ENCODE results near the gene SPAG17.

DNA sequence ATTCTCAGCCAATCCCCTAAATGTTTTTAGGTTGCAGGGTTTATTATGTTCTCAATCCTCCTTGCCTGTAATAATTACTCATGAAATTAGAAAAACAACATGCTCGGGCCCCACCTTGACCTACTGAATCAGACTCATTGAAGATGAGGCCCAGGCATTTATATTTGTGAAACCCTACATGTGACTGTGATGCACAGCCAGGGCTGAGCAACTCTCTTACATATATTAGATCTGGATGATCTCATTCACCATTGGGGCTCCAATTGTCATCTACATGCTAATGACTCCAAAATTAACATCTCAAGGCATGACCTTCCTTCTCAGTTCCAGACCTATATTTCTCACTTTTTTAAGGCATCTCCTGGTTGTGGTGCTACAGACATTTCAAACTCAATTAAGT is 152.1 kb downstream of the SPAG17 start:
- TF ChIP-seq, protein P1, sequence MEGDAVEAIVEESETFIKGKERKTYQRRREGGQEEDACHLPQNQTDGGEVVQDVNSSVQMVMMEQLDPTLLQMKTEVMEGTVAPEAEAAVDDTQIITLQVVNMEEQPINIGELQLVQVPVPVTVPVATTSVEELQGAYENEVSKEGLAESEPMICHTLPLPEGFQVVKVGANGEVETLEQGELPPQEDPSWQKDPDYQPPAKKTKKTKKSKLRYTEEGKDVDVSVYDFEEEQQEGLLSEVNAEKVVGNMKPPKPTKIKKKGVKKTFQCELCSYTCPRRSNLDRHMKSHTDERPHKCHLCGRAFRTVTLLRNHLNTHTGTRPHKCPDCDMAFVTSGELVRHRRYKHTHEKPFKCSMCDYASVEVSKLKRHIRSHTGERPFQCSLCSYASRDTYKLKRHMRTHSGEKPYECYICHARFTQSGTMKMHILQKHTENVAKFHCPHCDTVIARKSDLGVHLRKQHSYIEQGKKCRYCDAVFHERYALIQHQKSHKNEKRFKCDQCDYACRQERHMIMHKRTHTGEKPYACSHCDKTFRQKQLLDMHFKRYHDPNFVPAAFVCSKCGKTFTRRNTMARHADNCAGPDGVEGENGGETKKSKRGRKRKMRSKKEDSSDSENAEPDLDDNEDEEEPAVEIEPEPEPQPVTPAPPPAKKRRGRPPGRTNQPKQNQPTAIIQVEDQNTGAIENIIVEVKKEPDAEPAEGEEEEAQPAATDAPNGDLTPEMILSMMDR (IDR thresholded peaks at IDR 0.05; ENCODE audit: borderline replicate concordance, extremely low read depth, low read length, poor library complexity, severe bottlenecking) = no peak
- TF ChIP-seq EZH2 (IDR thresholded peaks at IDR 0.05; ENCODE audit: borderline replicate concordance, low read depth, low read length, severe bottlenecking) = no peak
